ENCODE results near the gene RASGRF1. TPM values are rescaled to one million over a fixed set of nuclear protein-coding genes. Genes with fewer than 3 reads are reported as not detected.

Gene RASGRF1
- total RNA-seq, 1 experiment from 2014 or later = 5.7 TPM

DNA sequence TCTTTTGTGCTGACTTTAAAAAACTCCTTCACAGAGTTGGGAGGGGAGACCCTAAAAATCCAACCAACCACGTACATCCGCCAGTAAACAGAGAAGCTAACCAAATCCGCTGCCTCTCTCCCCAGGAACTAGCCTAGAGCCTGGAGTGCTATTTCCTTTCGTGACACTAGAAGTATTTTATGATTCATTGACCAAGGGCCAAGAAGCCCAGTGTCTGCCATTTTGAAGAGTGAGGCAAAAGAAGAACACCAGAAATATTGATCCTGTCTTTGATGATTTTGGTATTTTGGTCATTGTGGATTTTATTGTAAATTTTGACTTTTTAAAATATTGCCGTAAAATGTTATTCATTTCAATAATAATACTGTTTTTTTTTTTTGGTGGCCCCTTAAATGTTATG is 135.2 kb downstream of the RASGRF1 start:
- DNase-seq (ENCODE audit: low read depth) = no peak

DNA sequence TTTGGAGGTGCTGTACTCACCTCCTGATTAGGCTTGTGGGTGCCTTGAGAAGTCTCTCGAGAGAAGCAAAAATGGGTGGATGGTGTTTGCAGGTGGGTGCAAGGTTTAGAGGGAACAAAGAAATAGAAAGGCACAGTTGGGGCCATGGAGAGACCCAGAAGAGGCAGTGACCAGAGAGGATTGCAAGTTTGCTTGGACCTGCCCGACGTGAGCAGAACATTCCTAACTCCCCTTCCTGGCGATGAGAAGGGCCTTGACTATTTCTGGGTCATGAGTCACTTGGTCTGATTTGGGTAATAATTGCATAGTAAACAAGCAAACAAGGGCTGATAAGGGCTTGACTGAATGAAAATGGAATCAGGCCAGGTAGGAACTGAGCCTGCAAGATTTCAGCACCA is 138.7 kb downstream of the RASGRF1 start:
- peak; percentile 19 for DNase-seq (ENCODE audit: low read depth)

DNA sequence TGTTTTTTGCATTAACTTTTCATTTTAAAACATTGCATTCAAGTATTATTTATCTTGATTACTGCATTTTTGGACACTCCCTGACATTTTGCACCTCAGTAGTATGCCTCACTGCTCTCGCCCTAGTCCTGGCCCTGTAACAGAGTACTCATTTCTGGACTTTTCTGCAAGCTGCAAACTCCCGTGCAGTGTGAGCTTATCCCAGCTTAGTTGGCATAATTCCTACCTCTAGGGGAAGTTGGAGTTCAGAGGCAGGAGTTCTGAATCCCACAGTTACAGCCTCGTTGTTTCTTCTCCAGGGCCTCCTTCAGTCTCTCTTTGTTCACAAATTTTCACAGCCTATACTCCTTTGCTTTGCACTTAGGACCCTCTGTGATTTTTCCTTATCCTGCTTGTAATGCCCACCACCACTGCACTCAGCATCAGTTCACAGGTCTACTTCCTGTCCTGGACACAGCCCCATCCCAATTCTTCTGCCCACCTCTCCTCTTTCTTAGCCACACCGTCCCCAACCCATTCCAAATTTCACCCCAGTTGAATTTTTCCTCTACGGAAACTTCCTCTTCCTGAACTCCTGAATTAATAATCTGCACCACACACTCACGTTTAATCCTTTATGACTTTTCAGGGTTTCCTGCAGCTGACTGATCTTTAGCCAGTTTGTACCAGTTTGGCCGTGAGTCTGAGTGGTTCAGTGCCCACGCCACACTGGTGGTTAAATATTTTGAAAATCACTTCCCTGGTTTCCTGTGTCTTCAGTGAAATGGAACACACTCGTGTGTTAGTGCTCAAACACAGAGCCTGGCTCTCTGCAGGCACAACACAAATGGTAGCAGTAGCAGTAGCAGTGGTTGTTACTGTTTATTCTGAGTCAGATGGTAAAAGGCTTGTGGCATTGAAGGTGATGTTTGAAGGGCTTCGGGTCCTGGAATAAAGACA is 139.4 kb downstream of the RASGRF1 start:
- peak; percentile 26 for DNase-seq (ENCODE audit: low read depth)

DNA sequence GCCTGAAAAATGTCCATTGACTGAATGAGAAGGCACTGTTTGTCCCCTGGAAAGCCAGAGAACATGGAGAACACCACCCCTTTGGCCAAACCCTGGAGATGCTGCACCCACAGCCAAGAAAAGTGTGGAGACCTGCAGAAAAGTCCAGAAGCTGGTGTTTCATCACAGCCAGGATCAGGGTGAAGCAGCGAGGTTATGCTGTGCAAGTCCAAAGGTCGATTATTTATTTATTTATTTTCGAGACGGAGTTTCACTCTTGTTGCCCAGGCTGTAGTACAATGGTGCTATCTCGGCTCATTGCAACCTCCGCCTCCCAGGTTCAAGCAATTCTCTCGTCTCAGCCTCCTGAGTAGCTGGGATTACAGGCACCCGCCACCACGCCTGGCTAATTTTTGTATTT is 140.2 kb downstream of the RASGRF1 start:
- no peak for DNase-seq (ENCODE audit: low read depth)

DNA sequence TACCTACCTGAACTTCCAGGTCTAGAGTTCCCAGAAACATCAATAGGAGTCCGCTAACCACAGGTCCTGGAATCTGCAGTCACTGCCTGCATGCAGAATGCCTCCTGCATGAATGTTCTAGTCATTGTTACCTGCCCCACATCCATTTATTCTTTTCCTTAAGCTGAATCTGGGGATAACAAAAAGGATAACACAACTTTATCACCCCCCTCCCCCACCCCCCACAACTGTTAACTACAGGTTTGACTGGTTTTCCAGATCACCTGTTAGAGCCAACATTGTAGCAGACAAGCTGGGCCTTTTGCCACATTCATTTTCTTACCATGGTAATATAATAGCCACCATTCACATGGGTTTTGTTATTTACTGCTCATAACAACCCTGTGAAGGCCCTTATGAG is 141.1 kb downstream of the RASGRF1 start:
- DNase-seq (ENCODE audit: low read depth) = no peak

DNA sequence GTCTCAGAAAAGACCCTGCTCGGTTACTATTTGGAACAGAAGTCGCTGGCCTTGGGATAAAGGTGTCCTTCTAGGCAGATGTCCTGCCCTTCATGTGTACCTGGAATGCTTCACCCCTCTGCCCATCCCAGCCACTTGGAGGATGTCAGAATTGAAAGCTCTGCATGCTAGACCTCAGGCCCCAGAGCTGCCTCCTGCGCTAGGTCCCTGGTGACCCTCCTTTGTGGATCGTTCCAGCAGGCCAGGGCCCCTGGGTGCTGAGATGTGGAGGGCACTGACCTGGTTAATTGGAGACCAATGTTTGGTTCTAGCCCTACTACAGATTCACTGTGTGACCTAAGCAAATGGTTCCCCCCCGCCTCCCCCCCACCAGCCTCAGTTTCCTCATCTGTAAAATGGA is 143.1 kb downstream of the RASGRF1 start:
- no peak for DNase-seq (ENCODE audit: low read depth)

DNA sequence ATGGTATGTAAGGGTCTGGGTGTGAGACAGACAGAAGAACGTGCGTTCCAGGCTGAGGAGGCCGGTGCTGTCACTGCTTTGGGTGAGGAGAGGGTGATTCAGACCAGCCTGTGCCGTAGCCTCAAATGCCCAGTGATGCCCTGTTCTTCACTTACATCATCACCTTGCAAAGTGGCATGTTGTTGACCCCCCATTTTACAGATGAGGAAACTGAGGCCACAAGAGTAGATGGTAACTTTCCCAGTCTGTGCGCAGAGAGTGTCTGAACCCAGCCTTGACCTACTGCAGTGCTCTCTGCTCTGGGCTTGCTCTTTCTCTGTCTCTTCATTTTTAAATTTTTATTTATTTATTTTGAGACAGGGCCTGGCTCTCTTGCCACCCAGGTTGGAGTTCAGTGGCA is 144.1 kb downstream of the RASGRF1 start:
- DNase-seq (ENCODE audit: low read depth) = no peak

DNA sequence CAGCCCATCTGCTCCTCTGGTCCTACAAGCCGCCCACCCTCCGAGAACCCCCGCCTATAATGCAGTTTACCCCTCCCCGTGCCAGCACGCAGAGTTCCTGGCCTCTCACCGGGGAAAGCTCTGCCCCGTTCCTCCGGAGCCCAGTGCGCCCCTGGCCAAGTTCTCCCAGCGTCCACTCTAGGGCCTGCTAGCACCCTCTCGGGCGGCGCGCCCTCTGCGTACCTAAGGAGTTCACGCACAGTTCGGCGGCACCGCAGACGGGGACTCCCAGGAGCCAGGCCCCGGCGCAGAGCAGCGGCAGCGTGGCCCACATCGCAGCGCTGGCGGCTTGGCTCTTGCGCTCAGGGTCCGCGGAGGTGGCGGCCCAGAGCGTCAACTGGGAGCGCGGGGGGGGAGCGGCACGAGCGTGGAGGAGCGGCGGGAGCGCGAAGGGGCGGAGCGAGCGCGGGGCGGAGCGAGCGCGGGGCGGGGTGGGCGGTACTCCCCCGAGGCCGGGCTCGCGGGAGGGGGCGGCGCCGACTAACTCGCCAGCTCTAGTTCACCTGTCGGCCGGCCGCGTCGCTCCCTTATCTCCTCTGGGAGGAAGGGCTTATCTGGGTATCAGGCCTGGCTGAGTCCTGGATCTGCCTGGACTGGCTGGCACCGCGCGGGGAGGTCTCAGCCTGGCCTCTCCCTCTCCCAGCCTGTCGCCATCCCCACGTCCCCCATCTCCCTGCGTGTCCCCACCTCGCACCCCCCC is 145.7 kb downstream of the RASGRF1 start, which contains the start of gene CTSH:
Gene CTSH, minus strand, starts transcription at position 378 of the 739 bp plus-strand sequence. Its CDS starts 65 bp downstream, at position 313.
- peak; percentile 27 for DNase-seq (ENCODE audit: low read depth)

DNA sequence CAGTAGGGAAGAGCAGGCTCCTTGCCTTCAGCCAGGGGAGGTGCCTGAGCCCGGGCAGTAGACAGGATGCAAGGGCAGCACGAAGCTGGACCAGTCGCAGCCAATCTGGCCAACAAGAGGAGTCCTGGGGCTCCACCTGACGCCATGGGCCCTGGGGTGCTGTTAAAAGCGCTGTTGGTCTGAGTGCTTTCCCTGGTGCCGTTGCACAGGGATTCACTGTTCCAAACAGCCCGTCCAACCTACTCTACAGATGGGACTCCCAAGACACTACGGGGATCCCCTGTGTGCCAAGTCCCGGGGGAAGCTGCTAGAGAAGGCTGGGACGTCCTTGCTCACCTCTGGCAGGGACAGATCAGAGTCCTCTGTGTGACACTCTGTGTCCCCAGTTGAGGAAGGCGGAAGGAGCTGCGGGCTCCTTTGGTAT is 146.4 kb downstream of the RASGRF1 start:
- DNase-seq (ENCODE audit: low read depth) = no peak

DNA sequence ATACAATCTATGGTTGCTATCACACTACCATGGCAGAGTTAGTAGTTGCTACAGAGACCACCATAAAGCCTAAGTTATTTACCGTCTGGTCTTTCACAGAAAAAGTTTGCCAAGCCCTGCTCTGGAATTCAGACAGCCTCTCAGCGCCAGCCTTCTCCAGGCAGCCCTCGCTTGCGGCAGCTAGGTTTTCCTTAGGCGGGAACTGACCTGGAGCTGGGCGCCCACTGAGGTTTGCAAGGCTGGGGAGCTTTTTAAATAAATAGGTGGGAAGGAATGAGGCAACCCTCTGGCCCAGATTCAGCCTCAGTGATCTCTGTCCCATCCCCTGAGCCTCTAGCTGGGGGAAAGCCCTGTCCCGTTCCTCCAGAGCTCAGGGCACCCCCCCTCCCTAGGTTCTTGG is 146.9 kb downstream of the RASGRF1 start:
- no peak for DNase-seq (ENCODE audit: low read depth)

DNA sequence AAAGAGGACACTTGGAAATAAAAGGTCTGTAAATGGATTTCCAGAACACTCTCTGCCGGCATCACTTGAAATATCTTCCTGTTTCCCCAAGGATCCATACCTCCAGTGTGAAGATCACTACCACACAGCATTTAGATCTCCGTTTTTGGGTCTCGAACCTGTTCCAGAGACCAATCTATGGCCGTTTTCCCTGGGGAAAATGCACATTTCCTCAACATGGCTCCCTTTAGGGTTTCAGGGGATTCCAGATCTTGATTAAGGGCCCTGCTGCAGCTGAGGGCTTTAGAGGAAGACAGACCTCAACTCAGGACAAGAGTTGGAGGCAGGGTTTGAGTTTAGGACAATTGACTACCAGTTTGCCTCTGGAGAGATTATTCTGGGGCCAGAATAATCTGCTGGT is 147.8 kb downstream of the RASGRF1 start:
- no peak for DNase-seq (ENCODE audit: low read depth)

DNA sequence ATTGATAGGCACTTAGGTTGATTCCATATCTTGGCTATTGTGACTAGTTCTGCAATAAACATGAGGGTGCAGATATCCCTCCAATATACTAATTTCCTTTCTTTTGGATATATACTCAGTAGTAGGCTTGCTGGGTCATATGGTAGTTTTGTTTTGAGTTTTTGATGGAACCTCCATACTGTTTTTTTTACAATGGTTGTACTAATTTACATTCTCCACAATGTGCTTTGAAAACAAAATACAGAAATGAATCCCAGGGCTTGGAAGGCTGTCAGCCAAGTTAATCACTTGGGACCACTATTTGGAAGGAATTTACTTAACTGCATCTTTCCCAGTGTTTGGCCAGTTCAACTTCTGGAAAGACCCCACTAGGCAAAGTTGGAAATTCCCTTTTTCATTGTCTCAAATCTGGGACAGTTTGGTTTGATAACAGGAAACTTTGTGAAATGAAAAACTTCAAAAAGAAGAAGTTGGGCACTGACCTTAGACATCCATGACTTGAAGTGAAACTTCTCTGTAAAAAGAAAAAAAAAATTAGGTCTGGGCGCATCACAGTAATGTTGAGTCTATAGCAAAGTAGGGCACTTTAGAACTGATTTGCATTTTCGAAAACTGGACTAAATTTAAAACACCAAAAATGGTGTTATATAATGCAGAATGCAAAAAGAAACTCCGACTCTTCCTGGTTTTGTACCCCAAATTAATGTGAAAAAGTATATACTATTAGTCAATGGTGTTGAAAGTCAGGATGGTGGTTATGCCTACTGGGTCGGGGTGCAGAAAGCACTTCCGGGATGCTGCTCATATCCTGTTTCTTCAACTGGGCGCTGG is 151.7 kb downstream of the RASGRF1 start:
- no peak for DNase-seq (ENCODE audit: low read depth)

DNA sequence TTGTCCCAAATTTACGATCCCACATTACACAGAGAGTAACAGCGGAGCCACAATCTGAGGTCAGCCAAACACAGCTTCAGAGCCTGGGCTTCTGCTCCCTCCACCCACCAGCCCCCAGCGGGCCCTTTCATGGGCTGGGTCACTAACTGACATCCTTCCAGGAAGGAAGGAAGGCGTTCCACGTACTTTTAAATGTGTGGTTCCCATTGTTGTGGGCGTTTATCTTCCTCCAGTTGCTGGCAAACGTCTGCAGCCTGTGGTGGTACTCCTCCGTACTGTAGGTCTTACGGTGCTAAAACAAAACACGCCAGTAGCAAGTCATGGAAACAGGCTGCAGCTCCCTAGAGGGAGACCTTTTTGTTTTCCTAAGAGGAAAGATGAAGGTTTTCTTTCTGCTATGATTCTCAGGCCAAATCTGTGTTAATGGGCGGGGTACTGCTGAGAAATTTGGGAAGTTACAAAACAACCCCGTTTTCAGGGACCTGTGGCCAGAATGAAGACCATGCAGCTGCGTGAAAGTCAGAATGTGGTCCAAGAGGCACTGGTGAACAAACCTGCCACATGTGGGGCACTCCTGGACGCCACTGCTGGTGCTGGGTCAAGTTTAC is 153.3 kb downstream of the RASGRF1 start:
- DNase-seq (ENCODE audit: low read depth) = no peak

DNA sequence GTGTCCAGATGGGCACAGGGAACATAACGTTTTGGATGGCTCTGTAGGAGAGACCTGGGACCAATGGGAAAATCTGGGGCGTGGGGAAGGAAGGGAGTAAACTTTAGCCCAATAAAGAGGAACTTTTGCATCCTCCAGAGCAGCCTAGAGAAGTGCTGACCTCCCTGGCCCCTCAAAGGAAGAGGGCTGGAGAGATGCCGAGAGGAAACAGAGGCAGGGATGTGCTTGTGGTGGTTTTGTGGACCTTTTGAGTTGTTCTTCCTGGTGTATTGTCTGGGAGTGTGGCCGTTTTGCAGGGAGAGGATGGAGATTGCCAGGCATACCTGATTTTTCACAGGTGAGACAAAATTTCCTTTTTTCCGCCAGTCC is 155.9 kb downstream of the RASGRF1 start:
- DNase-seq (ENCODE audit: low read depth) = no peak

DNA sequence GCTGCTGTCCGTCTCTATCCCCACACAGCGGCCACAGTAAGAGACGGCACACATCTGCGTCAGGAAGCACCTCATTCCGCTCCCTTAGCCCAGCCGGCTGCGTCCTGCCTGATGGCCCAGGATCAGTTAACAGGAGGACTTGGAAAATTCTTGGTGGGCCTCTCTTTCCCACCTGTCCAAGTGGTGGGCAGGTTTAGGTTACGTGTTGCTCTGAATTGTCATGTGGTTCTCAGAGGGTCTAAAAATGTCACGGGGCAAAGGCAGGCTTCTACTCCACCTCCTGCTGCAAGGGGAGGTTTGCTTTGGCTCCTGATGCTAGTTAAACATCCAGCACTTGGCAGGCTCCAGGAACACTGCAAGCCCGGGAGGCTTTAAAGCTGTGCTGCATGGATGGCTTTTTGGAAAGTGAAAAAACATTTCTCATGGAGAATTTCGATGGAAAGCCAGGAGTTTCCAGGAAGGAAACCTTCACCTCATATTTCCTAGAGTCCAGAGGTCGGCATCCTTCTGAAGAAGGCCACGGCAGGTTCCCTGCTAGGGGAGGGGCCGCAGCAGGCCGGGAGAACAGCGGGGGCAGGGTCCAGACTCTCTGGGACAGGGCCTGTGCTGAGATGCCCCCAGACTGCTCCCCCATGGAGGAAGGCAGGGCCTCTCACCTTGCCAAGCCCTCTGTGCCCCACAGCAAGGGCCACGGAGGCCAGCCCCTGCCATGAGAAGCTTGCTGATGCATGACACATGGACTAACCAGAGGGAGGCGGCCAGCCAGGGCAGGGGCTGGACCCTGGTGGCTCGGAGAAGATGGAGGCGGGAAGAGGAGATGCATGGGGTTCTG is 156.5 kb downstream of the RASGRF1 start:
- no peak for DNase-seq (ENCODE audit: low read depth)

DNA sequence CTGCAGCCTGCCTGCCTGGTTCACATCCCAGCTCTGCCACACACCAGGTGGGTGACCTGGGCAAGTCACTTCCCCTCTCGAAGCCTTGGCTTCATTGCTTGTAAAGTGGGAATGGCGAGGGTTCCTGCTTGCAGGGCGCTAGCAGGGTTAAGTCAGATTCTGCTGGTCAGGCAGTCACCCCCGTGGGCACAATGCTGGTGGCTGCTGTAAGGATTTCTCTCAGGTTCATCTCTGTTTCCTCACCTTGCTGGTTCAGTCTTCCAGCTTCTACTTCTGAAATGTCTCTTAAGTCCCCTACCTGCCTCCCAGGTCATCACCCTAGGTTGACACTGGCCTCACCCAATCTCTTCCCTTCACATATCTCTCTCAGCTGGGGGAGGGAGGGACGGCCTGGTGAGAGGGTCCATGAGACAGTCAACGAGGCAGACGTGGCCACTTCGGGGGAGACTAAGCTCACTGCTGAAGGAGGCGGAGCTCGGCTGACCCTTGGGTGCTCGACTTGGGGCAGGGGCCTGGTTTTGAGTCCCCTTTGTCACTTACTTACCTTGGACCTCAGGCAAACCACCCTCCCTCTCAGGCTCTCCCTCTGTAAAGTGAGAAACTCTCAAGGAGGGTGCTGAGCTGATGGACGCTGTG is 157.3 kb downstream of the RASGRF1 start:
- no peak for DNase-seq (ENCODE audit: low read depth)

DNA sequence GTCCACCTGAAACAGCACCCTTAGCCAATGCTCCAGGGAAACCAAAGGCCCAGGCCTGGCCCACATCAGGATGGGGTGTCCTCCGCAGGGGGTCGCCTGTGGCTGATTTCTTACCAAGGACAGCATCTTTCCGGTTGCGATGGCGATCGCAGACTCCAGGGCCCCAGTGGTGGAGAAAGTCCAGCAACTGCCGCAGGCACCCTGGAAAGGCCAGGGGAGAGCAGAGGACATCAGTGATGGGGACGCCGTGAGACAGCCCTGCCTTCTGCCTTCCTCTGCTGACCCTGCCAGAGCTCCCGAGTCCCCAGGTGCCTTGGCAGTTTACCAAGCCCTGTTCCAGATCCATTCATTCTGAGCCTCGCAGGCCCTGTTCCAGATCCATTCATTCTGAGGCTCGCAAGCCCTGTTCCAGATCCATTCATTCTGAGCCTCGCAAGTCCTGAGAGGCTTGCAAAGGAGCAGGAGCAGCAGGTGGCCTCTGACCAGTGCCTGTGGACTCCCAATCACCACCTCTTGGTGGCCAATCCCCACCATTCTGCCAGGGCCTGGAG is 158.2 kb downstream of the RASGRF1 start:
- no peak for DNase-seq (ENCODE audit: low read depth)

DNA sequence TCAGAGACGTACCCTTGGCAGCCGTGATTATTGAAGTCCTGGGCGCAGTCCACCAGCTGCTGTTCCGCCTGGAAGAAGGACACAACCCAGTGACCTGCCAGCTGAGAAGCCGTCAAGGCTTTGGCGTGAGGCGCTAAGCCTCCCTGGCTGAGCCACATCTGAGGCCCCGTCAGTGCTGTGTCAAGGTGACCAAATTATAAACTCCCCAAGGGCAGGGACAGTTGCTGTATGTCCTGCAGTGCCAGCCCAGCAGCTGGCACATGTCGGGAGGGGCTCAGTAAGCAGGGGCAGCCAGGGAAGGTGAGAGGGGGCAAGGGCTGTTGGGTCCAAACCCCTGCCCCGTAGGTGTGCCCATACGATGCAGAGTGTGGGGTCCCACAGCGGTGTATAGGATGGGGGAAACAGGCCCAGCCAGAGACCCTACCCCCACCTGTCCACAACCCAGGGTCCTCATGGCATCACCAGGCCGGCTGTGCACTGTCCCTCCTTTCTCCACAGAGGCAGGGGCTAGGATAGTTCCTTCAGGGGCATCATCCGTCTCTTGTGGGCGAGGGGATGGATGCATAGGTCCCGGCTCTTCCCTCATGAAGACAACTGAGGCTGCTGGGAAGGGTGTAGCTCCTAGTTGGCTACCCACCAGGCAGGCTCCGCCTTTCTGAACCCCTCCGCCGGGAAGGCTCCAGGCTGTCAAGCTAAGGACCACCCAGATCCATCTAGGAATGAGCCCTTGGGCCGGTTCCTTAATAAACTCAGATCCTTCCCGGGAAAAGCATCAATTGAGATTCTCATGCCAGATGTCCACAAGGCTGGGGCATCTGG is 158.9 kb downstream of the RASGRF1 start:
- DNase-seq (ENCODE audit: low read depth) = no peak
